HepG2 (cell line): Measurements from ENCODE around the gene TEKT5. TPM values are rescaled to one million over a fixed set of nuclear protein-coding genes. Genes with fewer than 3 reads are reported as not detected.

Source experiments
- ATAC-seq: fragments of 200-7000 bp; cut with Tn5 transposase; 3 replicates; pipeline ENCODE4 v1.9.1; 2020; ENCODE audit warnings: mild to moderate bottlenecking, moderate library complexity
- BruUV-seq: library from RNA; stranded (reverse); fragments of 400-500 nt; replicated peaks from 2 replicates; lab custom pipeline; 2021; lab: Mats Ljungman, UMichigan
- CTCF ChIA-PET: fragments of 300-600 bp; formaldehyde crosslinking; extraction: SDS; loops from one replicate; lab custom pipeline; 2021; ENCODE audit warnings: low total read pairs, inconsistent platforms, low intra/inter-chr PET ratio; lab: Yijun Ruan, JAX
- POLR2A ChIA-PET: fragments of 350-600 bp; sonication (Branson Sonifier 250); formaldehyde crosslinking; loops from one replicate; lab custom pipeline; 2020; ENCODE audit warnings: antibody characterized with exemption, inconsistent platforms; lab: Yijun Ruan, JAX
- DNase-seq: peaks from one replicate; pipeline ENCODE4 v3.0.0-alpha.2; 2015; ENCODE audit warnings: low spot score
- FAIRE-seq: peaks from 3 replicates; lab custom pipeline; 2011; peaks lifted over from hg19 to GRCh38; lab: Jason Lieb, UNC
- H2AFZ ChIP-seq: one replicate; pipeline ENCODE4 v1.6.1; 2011; ENCODE audit warnings: low read length, inconsistent platforms
- H3K27ac ChIP-seq: fragments of 300-600 bp; 3 replicates; pipeline ENCODE4 v1.8.0; 2011; ENCODE audit warnings: mixed run types, mild to moderate bottlenecking, mixed read lengths, low read length, inconsistent platforms; ENCODE audit not compliant: insufficient read depth; ENCODE audit errors: extremely low read length
- H3K27me3 ChIP-seq, 2 experiments: fragments of 200-600 bp in 1 of 2; 2 replicates in 1 of 2; 3 replicates in 1 of 2; pipeline versions ENCODE4 v1.6.0 to v1.8.0; 2011; ENCODE audit warnings: low read length in 2 of 2, mild to moderate bottlenecking in 2 of 2, moderate library complexity in 2 of 2, inconsistent platforms in 1 of 2; ENCODE audit not compliant: insufficient read depth in 2 of 2, control insufficient read depth in 1 of 2
- H3K36me3 ChIP-seq, 2 experiments: fragments of 200-600 bp in 1 of 2; replicated peaks in 1 of 2; 2 replicates in 1 of 2; 3 replicates in 1 of 2; pipeline versions ENCODE4 v1.5.1 to v1.8.0; 2011; ENCODE audit warnings: low read length in 2 of 2, inconsistent platforms in 1 of 2; ENCODE audit not compliant: insufficient read depth in 2 of 2, control insufficient read depth in 1 of 2
- H3K4me1 ChIP-seq: 2 replicates; pipeline ENCODE4 v1.5.1; 2012; ENCODE audit warnings: low read length, inconsistent platforms; ENCODE audit not compliant: insufficient read depth
- H3K4me2 ChIP-seq: 2 replicates; pipeline ENCODE4 v1.6.0; 2011; ENCODE audit warnings: low read depth, low read length, inconsistent platforms
- H3K4me3 ChIP-seq, 3 experiments: fragments of 200-600 bp in 1 of 3; sonication (generic), shearing (Covaris generic) in 1 of 3; replicated peaks in 1 of 3; 2 replicates each; pipeline ENCODE4 v1.5.1; 2011 to 2016; ENCODE audit warnings: low read length in 3 of 3, inconsistent platforms in 2 of 3, low read depth in 2 of 3, mild to moderate bottlenecking in 2 of 3, control low read depth in 1 of 3, mixed read lengths in 1 of 3; ENCODE audit not compliant: insufficient read depth in 1 of 3
- H3K79me2 ChIP-seq: one replicate; pipeline ENCODE4 v1.6.1; 2011; ENCODE audit warnings: low read length, inconsistent platforms; ENCODE audit not compliant: insufficient read depth
- H3K9ac ChIP-seq: 2 replicates; pipeline ENCODE4 v1.6.0; 2011; ENCODE audit warnings: mild to moderate bottlenecking, low read depth, low read length, inconsistent platforms; ENCODE audit not compliant: insufficient read depth
- H3K9me3 ChIP-seq: 2 replicates; pipeline ENCODE4 v1.5.1; 2012; ENCODE audit warnings: mild to moderate bottlenecking, low read length
- H4K20me1 ChIP-seq: 2 replicates; pipeline ENCODE4 v1.6.0; 2011; ENCODE audit warnings: inconsistent platforms, mild to moderate bottlenecking, low read length, moderate library complexity; ENCODE audit not compliant: insufficient read depth
- BCL6 ChIP-seq: IDR thresholded peaks from 2 replicates; pipeline ENCODE4 v1.6.1; 2016; ENCODE audit warnings: missing genetic modification reagents, missing compliant biosample characterization
- CERS6 ChIP-seq: sonication (generic); formaldehyde crosslinking; IDR thresholded peaks from 2 replicates; pipeline ENCODE4 v1.5.0; 2020; ENCODE audit warnings: missing genetic modification reagents
- FOXM1 ChIP-seq: sonication (generic); formaldehyde crosslinking; IDR thresholded peaks from 2 replicates; pipeline ENCODE4 v1.5.0; 2020; ENCODE audit warnings: missing genetic modification reagents
- HNRNPL ChIP-seq: fragments of 200-400 bp; formaldehyde crosslinking; IDR thresholded peaks from 2 replicates; pipeline ENCODE4 v1.6.1; 2017; ENCODE audit warnings: mild to moderate bottlenecking, low read depth, low read length
- ZNF17 ChIP-seq: sonication (generic); formaldehyde crosslinking; IDR thresholded peaks from 2 replicates; pipeline ENCODE4 v1.5.0; 2020; ENCODE audit warnings: mild to moderate bottlenecking, missing genetic modification reagents
- ZNF260 ChIP-seq: sonication (generic); formaldehyde crosslinking; IDR thresholded peaks from 2 replicates; pipeline ENCODE4 v1.4.0; 2020; ENCODE audit warnings: missing genetic modification reagents, low read depth, mild to moderate bottlenecking, borderline replicate concordance
- ZNF687 ChIP-seq: sonication (generic); formaldehyde crosslinking; IDR thresholded peaks from 2 replicates; pipeline ENCODE4 v1.5.1; 2020; ENCODE audit warnings: mild to moderate bottlenecking, missing genetic modification reagents, moderate library complexity
- WGBS: methylation state at CpG from one replicate; pipeline ENCODE4 v1.1.6; 2017; ENCODE audit warnings: low lambda C conversion rate; 5-methylcytosine and 5-hydroxymethylcytosine counted together
- in situ Hi-C: cut with HindIII; loops from 2 replicates; pipeline ENCODE4 v1.10.0; 2017; ENCODE audit warnings: low pct_unique_long_range_greater_than_20kb; ENCODE audit not compliant: extremely low pct_ligation_motif_present
- intact Hi-C: fragments of 100-400 bp; cut with micrococcal nuclease; formaldehyde crosslinking; loops from one replicate; pipeline ENCODE4 v1.10.0; 2022; ENCODE audit not compliant: unreplicated experiment
- polyA plus RNA-seq, 8 experiments: library from polyadenylated mRNA; depleted of rRNA in 3 of 8; stranded (reverse) in 7 of 8; unstranded in 1 of 8; fragments of >200 nt; fragmentation: Illumina TruSeq in 4 of 8; extraction: Trizol in 4 of 8; gene quantifications; 2 replicates each; pipeline versions ENCODE4 v1.2.1 to v1.2.3, GENCODE V29; 2011 to 2016; ENCODE audit warnings: low read depth in 4 of 8, missing spikeins in 1 of 8, mixed read lengths in 1 of 8; ENCODE audit not compliant: insufficient read depth in 1 of 8
- total RNA-seq, 5 experiments: library from RNA; depleted of rRNA; stranded (reverse); fragments of >200 nt; fragmentation: Illumina TruSeq; extraction: Trizol; gene quantifications; 2 replicates each; pipeline ENCODE4 v1.2.3, GENCODE V29; 2016; ENCODE audit warnings: low read depth in 1 of 5

Gene TEKT5
- total and polyA plus RNA-seq, 2 of the 13 experiments (the other 11 are each of a cell fraction or from before 2014, with no cell fraction given), result 0.16 TPM; not detected in 1

- no peak overlapping the region for H2AFZ ChIP-seq
- H3K9me3 ChIP-seq, result no peaks in the 10 kb centered on the region
- no peaks in the 10 kb centered on the region for H4K20me1 ChIP-seq
- 25% methylated on average over 5 of the region's 5 CpGs for WGBS
- H3K4me3 ChIP-seq, result no peak overlapping the region
- DNase-seq (no peak), ATAC-seq (no peak), FAIRE-seq (no peak)
- intact Hi-C loops (no loop called here), in situ Hi-C loops (no loop called here)
- no peaks in the 10 kb centered on the region for H3K36me3 ChIP-seq
- no TSS peak for BruUV-seq
- no peaks in the 10 kb centered on the region for H3K79me2 ChIP-seq
- no peak overlapping the region for H3K27ac ChIP-seq
- no peak overlapping the region for H3K9ac ChIP-seq
- peak overlapping the region; percentile 39; the same call in 1 of the 2 replicates for H3K4me2 ChIP-seq
- no peak for TF ChIP-seq CERS6 (CRISPR knock-in tag)
- no peak for TF ChIP-seq FOXM1 (CRISPR knock-in tag)
- TF ChIP-seq BCL6 (CRISPR knock-in tag), result 0 out of 2 replicates have a peak, but pooled peaks have one; percentile 17
- H3K27me3 ChIP-seq, result peaks cover 4 to 28% of the 10 kb centered on the region in 2 experiments; a peak in 4 of 5 replicates
- CTCF ChIA-PET, result no interaction called here
- POLR2A ChIA-PET, result interaction anchor here (0.6 to 1.0 kb wide), 2 partner anchors 56 to 234 kb away, joined by 3 read pairs; no protein-coding TSS in a partner anchor
- peaks cover 35% of the 10 kb centered on the region for H3K4me1 ChIP-seq
Observed at GRCh38 chr16:10688726-10689125, 6.0 kb downstream of the TEKT5 start.

DNA sequence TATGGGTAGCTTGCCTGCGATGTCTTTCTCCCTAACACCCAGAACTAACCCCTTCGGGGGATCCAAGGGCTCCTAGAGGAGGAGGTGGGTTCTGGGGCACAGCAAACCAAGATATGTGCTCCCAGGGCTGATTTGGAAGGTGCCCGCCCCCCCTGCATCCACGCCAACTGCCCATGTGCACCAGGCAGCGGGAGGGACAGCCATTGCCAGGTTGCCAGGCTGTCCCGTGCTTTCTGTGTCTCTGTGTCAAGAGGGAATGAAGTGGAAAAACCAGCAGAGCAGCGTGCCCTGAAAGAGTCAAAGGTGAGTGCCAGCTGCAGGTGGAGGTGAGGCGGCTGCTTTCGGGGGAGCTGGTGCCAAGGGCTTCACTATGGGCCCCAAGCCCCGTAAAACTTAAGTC, 6.4 kb downstream of the TEKT5 start:
- H2AFZ ChIP-seq, result no peak overlapping the region
- in situ Hi-C loops, result no loop called here
- TF ChIP-seq ZNF17 (CRISPR knock-in tag) (no peak), HNRNPL (0 out of 2 replicates have a peak, but pooled peaks have one; percentile 48), ZNF260 (CRISPR knock-in tag) (no peak), ZNF687 (CRISPR knock-in tag) (peak; percentile 13; the same call in 1 of the 2 replicates)

More for the DNA sequence above, 6.4 kb downstream of the TEKT5 start:
- ChIA-PET CTCF (no interaction called here), POLR2A (interaction anchor here (0.6 to 1.0 kb wide), 2 partner anchors 56 to 235 kb away, joined by 3 read pairs; no protein-coding TSS in a partner anchor)
- H3K36me3 ChIP-seq, result no peaks in the 10 kb centered on the region
- FAIRE-seq (no peak), DNase-seq (no peak), ATAC-seq (no peak)
- H3K27me3 ChIP-seq, result peaks cover 4 to 28% of the 10 kb centered on the region in 2 experiments; a peak in 4 of 5 replicates
- WGBS, result 44% methylated on average over 10 of the region's 10 CpGs
- H3K4me2 ChIP-seq, result peak overlapping the region; percentile 39; the same call in 1 of the 2 replicates
- no peaks in the 10 kb centered on the region for H4K20me1 ChIP-seq
- peaks cover 35% of the 10 kb centered on the region for H3K4me1 ChIP-seq
- H3K9ac ChIP-seq, result no peak overlapping the region
- H3K9me3 ChIP-seq, result no peaks in the 10 kb centered on the region
- no peak overlapping the region for H3K27ac ChIP-seq
- no peaks in the 10 kb centered on the region for H3K79me2 ChIP-seq
- intact Hi-C loops, result no loop called here
- BruUV-seq, result no TSS peak
- no peak overlapping the region for H3K4me3 ChIP-seq
